Loucy (cell line): Measurements from ENCODE around the gene CLCNKB.

Experiments used
- EZH2phosphoT487 ChIP-seq: fragments of 200-600 bp; IDR thresholded peaks from 2 replicates; pipeline ENCODE4 v1.6.1; 2018; ENCODE audit warnings: antibody characterized with exemption, mild to moderate bottlenecking, moderate library complexity, borderline replicate concordance
- TF ChIP-seq, protein P1 (sequence below): fragments of 200-600 bp; sonication (generic); conservative IDR thresholded peaks from 2 replicates; pipeline ENCODE4 v1.5.1; 2014; ENCODE audit warnings: mild to moderate bottlenecking, antibody characterized with exemption, low read length

DNA sequence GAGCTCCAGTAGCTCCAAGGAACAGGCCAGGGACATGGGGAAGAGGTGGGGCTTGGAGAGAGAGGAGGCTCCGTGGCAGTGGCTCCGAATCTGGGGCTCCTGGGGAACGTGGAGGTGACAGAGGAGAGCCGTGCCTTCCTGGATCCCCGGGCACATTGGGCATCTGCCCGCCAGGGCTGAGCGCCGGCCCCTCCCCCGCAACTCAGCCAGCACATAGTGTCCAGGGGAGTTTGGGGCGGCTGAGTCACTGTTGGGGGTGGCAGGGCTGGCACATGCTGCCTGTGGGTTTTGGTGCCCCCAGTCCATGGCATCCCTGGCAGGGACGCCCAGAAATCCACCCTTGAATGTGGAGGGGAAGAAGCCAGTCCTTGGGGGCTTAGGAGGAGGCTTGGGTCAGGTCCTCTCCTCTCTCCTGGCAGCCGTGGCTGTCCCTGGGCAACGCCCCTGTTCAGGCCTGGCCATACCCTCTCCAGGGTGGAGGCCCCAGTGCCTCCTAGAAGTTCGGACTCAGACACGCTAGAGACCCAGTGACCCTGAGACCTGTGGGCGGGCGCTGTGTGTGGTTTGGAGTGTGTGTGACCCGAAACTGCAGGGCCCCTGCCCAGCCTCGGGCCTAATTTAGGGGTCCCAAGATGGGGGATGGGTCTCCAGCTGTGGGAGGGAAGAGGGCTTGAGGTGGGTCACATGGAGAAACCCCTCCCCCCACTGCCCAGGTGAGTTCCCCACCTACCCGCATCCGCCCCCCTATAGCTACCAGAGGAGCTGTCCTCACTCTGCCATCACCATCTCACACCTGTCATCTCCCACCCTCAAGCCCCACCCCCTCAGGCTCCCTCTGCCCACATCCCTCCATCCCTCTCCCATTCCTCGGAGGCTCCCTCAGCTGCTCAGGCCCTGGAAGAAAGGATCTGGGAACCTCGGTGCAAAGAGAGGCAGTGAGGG, 27.4 kb upstream of the CLCNKB start:
- TF ChIP-seq, protein P1, sequence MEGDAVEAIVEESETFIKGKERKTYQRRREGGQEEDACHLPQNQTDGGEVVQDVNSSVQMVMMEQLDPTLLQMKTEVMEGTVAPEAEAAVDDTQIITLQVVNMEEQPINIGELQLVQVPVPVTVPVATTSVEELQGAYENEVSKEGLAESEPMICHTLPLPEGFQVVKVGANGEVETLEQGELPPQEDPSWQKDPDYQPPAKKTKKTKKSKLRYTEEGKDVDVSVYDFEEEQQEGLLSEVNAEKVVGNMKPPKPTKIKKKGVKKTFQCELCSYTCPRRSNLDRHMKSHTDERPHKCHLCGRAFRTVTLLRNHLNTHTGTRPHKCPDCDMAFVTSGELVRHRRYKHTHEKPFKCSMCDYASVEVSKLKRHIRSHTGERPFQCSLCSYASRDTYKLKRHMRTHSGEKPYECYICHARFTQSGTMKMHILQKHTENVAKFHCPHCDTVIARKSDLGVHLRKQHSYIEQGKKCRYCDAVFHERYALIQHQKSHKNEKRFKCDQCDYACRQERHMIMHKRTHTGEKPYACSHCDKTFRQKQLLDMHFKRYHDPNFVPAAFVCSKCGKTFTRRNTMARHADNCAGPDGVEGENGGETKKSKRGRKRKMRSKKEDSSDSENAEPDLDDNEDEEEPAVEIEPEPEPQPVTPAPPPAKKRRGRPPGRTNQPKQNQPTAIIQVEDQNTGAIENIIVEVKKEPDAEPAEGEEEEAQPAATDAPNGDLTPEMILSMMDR, result no peak
- no peak for TF ChIP-seq EZH2phosphoT487
